Esophagus squamous epithelium (tissue), 5 donors: Measurements from ENCODE around the gene THSD7B. TPM values are rescaled to one million over a fixed set of nuclear protein-coding genes. Genes with fewer than 3 reads are reported as not detected.

Experiments used
- DNase-seq: peaks from one replicate; lab custom pipeline; 2025; lab: John Stamatoyannopoulos, UW
- H3K27ac ChIP-seq, 4 donors: fragments of 200-600 bp; sonication (generic); one replicate each; pipeline ENCODE4 v1.5.1; 2016 to 2019; ENCODE audit warnings: mild to moderate bottlenecking in 1 of 4
- H3K27me3 ChIP-seq, 4 donors: fragments of 200-600 bp; sonication (generic); 1 replicate in 3 of 4; 2 replicates in 1 of 4; pipeline versions ENCODE4 v1.5.1 to v1.6.0; 2017 to 2021; ENCODE audit warnings: antibody characterized with exemption in 1 of 4
- H3K36me3 ChIP-seq, 3 donors: fragments of 200-600 bp; sonication (generic); one replicate each; pipeline ENCODE4 v1.5.1; 2016 to 2019
- H3K4me1 ChIP-seq, 3 donors: fragments of 200-600 bp; sonication (generic); one replicate each; pipeline ENCODE4 v1.5.1; 2017 to 2019
- H3K4me3 ChIP-seq, 4 donors: fragments of 200-600 bp; sonication (generic); 1 replicate in 3 of 4; 2 replicates in 1 of 4; pipeline ENCODE4 v1.5.1; 2016 to 2019; ENCODE audit warnings: mild to moderate bottlenecking in 2 of 4, moderate library complexity in 1 of 4
- H3K9me3 ChIP-seq, 3 donors: fragments of 200-600 bp; sonication (generic); one replicate each; pipeline ENCODE4 v1.5.1; 2016 to 2019
- CTCF ChIP-seq, 6 experiments: fragments of 450-650 bp in 4 of 6; fragments of 200-600 bp in 2 of 6; sonication (generic) in 2 of 6; IDR thresholded peaks; one replicate each; pipeline ENCODE4 v1.5.1; 2016 to 2019; ENCODE audit warnings: antibody characterized with exemption in 6 of 6, mild to moderate bottlenecking in 4 of 6, moderate library complexity in 4 of 6
- POLR2A ChIP-seq, 4 donors: fragments of 450-650 bp; IDR thresholded peaks; one replicate each; pipeline ENCODE4 v1.6.1; 2017; ENCODE audit warnings: antibody characterized with exemption in 4 of 4, mild to moderate bottlenecking in 4 of 4, moderate library complexity in 3 of 4
- WGBS, 2 donors: methylation state at CpG; one replicate each; pipeline ENCODE4 v1.1.5; 2018; 5-methylcytosine and 5-hydroxymethylcytosine counted together
- intact Hi-C: fragments of 100-400 bp; cut with DNase I; formaldehyde crosslinking; loops from one replicate; pipeline ENCODE4 v1.15.0; 2022
- total RNA-seq, 4 donors: library from RNA; depleted of rRNA; stranded (reverse); fragments of >200 nt; gene quantifications; one replicate each; pipeline ENCODE4 v1.1.0, GENCODE V29; 2016
- donor health status: DM: yes; HTN: yes; CAD: no.

Gene THSD7B
- total RNA-seq, 4 donors from 2014 or later = 0.31 to 0.97 (median 0.72) TPM

GRCh38 chr2:137000811-137001210 lies 235.5 kb downstream of the THSD7B start:
- WGBS, 2 donors = 46 to 75% methylated on average over 2 of the region's 2 CpGs
- Histone ChIP-seq H3K4me3 (no peak overlapping the region), H3K4me1 (no peaks in the 10 kb centered on the region), H3K27me3 (no peaks in the 10 kb centered on the region), H3K27ac (no peak overlapping the region), H3K9me3 (no peaks in the 10 kb centered on the region), H3K36me3 (no peaks in the 10 kb centered on the region)
- no peak for DNase-seq
- TF ChIP-seq POLR2A (IDR thresholded peaks at IDR 0.05) (no peak), CTCF (IDR thresholded peaks at IDR 0.05) (no peak)
- intact Hi-C loops = no loop called here

- Histone ChIP-seq H3K27ac (no peak overlapping the region), H3K4me3 (no peak overlapping the region), H3K27me3 (no peaks in the 10 kb centered on the region), H3K36me3 (no peaks in the 10 kb centered on the region), H3K9me3 (no peaks in the 10 kb centered on the region), H3K4me1 (no peaks in the 10 kb centered on the region)
- 54 to 86% methylated on average over 1 of the region's 1 CpG for WGBS, 2 donors
- no peak for DNase-seq
- TF ChIP-seq POLR2A (IDR thresholded peaks at IDR 0.05) (no peak), CTCF (IDR thresholded peaks at IDR 0.05) (no peak)
- intact Hi-C loops = no loop called here
Observed at GRCh38 chr2:137002896-137003295, 237.6 kb downstream of the THSD7B start.

GRCh38 chr2:137005210-137005609 lies 239.9 kb downstream of the THSD7B start:
- H3K4me3 ChIP-seq = no peak overlapping the region
- H3K27ac ChIP-seq = no peak overlapping the region
- intact Hi-C loops = no loop called here
- TF ChIP-seq CTCF (IDR thresholded peaks at IDR 0.05) (no peak), POLR2A (IDR thresholded peaks at IDR 0.05) (no peak)
- no peaks in the 10 kb centered on the region for H3K36me3 ChIP-seq
- no peaks in the 10 kb centered on the region for H3K4me1 ChIP-seq
- 42 to 67% methylated on average over 2 of the region's 2 CpGs for WGBS, 2 donors
- no peaks in the 10 kb centered on the region for H3K9me3 ChIP-seq
- no peak for DNase-seq
- no peaks in the 10 kb centered on the region for H3K27me3 ChIP-seq

GRCh38 chr2:137007938-137008337 lies 242.6 kb downstream of the THSD7B start:
- no peak for DNase-seq
- intact Hi-C loops = no loop called here
- no peaks in the 10 kb centered on the region for H3K4me1 ChIP-seq
- no peak overlapping the region for H3K4me3 ChIP-seq
- no peaks in the 10 kb centered on the region for H3K27me3 ChIP-seq
- H3K36me3 ChIP-seq = no peaks in the 10 kb centered on the region
- no peaks in the 10 kb centered on the region for H3K9me3 ChIP-seq
- no peak overlapping the region for H3K27ac ChIP-seq
- TF ChIP-seq CTCF (IDR thresholded peaks at IDR 0.05) = no peak
- no peak for TF ChIP-seq POLR2A (IDR thresholded peaks at IDR 0.05)

GRCh38 chr2:137009953-137010352 lies 244.6 kb downstream of the THSD7B start:
- DNase-seq = no peak
- TF ChIP-seq CTCF (IDR thresholded peaks at IDR 0.05) = no peak
- TF ChIP-seq POLR2A (IDR thresholded peaks at IDR 0.05) = no peak
- H3K4me3 ChIP-seq = no peak overlapping the region
- H3K27ac ChIP-seq = no peak overlapping the region
- 78 to 80% methylated on average over 2 of the region's 2 CpGs for WGBS, 2 donors
- intact Hi-C loops = no loop called here
- no peaks in the 10 kb centered on the region for H3K27me3 ChIP-seq
- no peaks in the 10 kb centered on the region for H3K4me1 ChIP-seq
- no peaks in the 10 kb centered on the region for H3K36me3 ChIP-seq
- no peaks in the 10 kb centered on the region for H3K9me3 ChIP-seq
